Neural cell (in vitro differentiated cells): Measurements from ENCODE around the gene RPS19BP1. TPM values are rescaled to one million over a fixed set of nuclear protein-coding genes. Genes with fewer than 3 reads are reported as not detected.

Experiments
- H2AFZ ChIP-seq: fragments of 200-600, 300-800 bp; sonication (generic), shearing (Covaris generic); 2 replicates; pipeline ENCODE4 v1.6.0; 2014; ENCODE audit warnings: low read depth, mild to moderate bottlenecking, antibody characterized with exemption, low read length, moderate library complexity
- H3F3A ChIP-seq: fragments of 200-600 bp; shearing (Covaris generic); 2 replicates; pipeline ENCODE4 v1.6.1; 2016; ENCODE audit warnings: mild to moderate bottlenecking, moderate library complexity, mixed read lengths, antibody characterized with exemption, low read length; ENCODE audit not compliant: insufficient read depth, poor library complexity, severe bottlenecking
- H3K27ac ChIP-seq: fragments of 200-600, 300-800 bp; sonication (generic), shearing (Covaris generic); 2 replicates; pipeline ENCODE4 v1.5.1; 2014; ENCODE audit warnings: mild to moderate bottlenecking, low read length, moderate library complexity
- H3K27me3 ChIP-seq: fragments of 300-800, 200-600 bp; sonication (generic), shearing (Covaris generic); 2 replicates; pipeline ENCODE4 v1.6.0; 2014; ENCODE audit warnings: mild to moderate bottlenecking, low read depth, low read length, moderate library complexity; ENCODE audit not compliant: insufficient read depth
- H3K36me3 ChIP-seq: fragments of 300-800, 200-600 bp; sonication (generic), shearing (Covaris generic); 2 replicates; pipeline ENCODE4 v1.5.1; 2014; ENCODE audit warnings: mild to moderate bottlenecking, antibody characterized with exemption, low read length, moderate library complexity; ENCODE audit not compliant: insufficient read depth
- H3K4me2 ChIP-seq: fragments of 300-800, 200-600 bp; sonication (generic), shearing (Covaris generic); 2 replicates; pipeline ENCODE4 v1.6.0; 2014; ENCODE audit warnings: mild to moderate bottlenecking, low read length
- H3K4me3 ChIP-seq: fragments of 300-800, 200-600 bp; sonication (generic), shearing (Covaris generic); 2 replicates; pipeline ENCODE4 v1.5.1; 2014; ENCODE audit warnings: mild to moderate bottlenecking, low read length, moderate library complexity
- H3K79me2 ChIP-seq: fragments of 200-600 bp; shearing (Covaris generic); replicated peaks from 2 replicates; pipeline ENCODE4 v1.6.0; 2014; ENCODE audit warnings: mild to moderate bottlenecking, low read length, moderate library complexity; ENCODE audit not compliant: insufficient read depth
- H3K9ac ChIP-seq: fragments of 300-800, 200-600 bp; sonication (generic), shearing (Covaris generic); 2 replicates; pipeline ENCODE4 v1.6.1; 2016; ENCODE audit warnings: mild to moderate bottlenecking, low read length, mixed read lengths
- H3K9me2 ChIP-seq: fragments of 200-600 bp; shearing (Covaris generic); 2 replicates; pipeline ENCODE4 v1.6.1; 2016; ENCODE audit warnings: mild to moderate bottlenecking, low read length, mixed read lengths; ENCODE audit not compliant: insufficient read depth
- H3K9me3 ChIP-seq: fragments of 200-600, 300-800 bp; sonication (generic), shearing (Covaris generic); 2 replicates; pipeline ENCODE4 v1.6.1; 2016; ENCODE audit warnings: mild to moderate bottlenecking, mixed run types, low read length, moderate library complexity, mixed read lengths
- H4K20me1 ChIP-seq: fragments of 200-600 bp; shearing (Covaris generic); 2 replicates; pipeline ENCODE4 v1.6.1; 2016; ENCODE audit warnings: mild to moderate bottlenecking, mixed run types; ENCODE audit not compliant: insufficient read depth
- CTCF ChIP-seq: fragments of 450-650 bp; IDR thresholded peaks from 2 replicates; pipeline ENCODE4 v1.5.1; 2014; ENCODE audit warnings: antibody characterized with exemption, mild to moderate bottlenecking, moderate library complexity; ENCODE audit not compliant: poor library complexity, severe bottlenecking
- EP300 ChIP-seq: fragments of 450-650 bp; conservative IDR thresholded peaks from 2 replicates; pipeline ENCODE4 v1.6.1; 2014; ENCODE audit warnings: antibody characterized with exemption, mild to moderate bottlenecking, moderate library complexity; ENCODE audit not compliant: poor library complexity, severe bottlenecking
- EZH2 ChIP-seq: fragments of 200-600, 300-800 bp; shearing (Covaris generic), sonication (generic); IDR thresholded peaks from 2 replicates; pipeline ENCODE4 v1.6.1; 2014; ENCODE audit warnings: antibody characterized with exemption, low read length, borderline replicate concordance, mild to moderate bottlenecking; ENCODE audit not compliant: insufficient read depth, poor library complexity, severe bottlenecking
- MXI1 ChIP-seq: fragments of 450-650 bp; conservative IDR thresholded peaks from 2 replicates; pipeline ENCODE4 v1.6.1; 2014; ENCODE audit warnings: antibody characterized with exemption, mild to moderate bottlenecking; ENCODE audit not compliant: poor library complexity, severe bottlenecking
- POLR2AphosphoS5 ChIP-seq: IDR thresholded peaks from 2 replicates; pipeline ENCODE4 v1.6.1; 2012
- RAD21 ChIP-seq: fragments of 450-650 bp; conservative IDR thresholded peaks from 2 replicates; pipeline ENCODE4 v1.6.1; 2014; ENCODE audit warnings: antibody characterized with exemption, mild to moderate bottlenecking, moderate library complexity
- SMC3 ChIP-seq: fragments of 450-650 bp; conservative IDR thresholded peaks from 2 replicates; pipeline ENCODE4 v1.6.1; 2014; ENCODE audit warnings: antibody characterized with exemption, mild to moderate bottlenecking, moderate library complexity; ENCODE audit not compliant: poor library complexity
- TAF1 ChIP-seq: IDR thresholded peaks from 2 replicates; pipeline ENCODE4 v1.6.1; 2012; ENCODE audit warnings: low read depth
- polyA plus RNA-seq: library from polyadenylated mRNA; depleted of rRNA; stranded (reverse); fragments of >200 nt; gene quantifications from 2 replicates; pipeline ENCODE4 v1.2.3, GENCODE V29; 2014
- TF ChIP-seq, protein P1 (sequence below): IDR thresholded peaks from 2 replicates; pipeline ENCODE4 v1.6.1; 2012; ENCODE audit warnings: borderline replicate concordance

RPS19BP1 gene
- polyA plus RNA-seq, 1 donor from 2014 or later = 164 TPM

GRCh38 chr22:39554151-39554550 lies 21.6 kb upstream of the RPS19BP1 start:
- no peak overlapping the region for H3K27ac ChIP-seq
- H3K9me2 ChIP-seq = no peaks in the 10 kb centered on the region
- H3K9me3 ChIP-seq = no peaks in the 10 kb centered on the region
- H3K79me2 ChIP-seq = no peaks in the 10 kb centered on the region
- H4K20me1 ChIP-seq = no peaks in the 10 kb centered on the region
- H3F3A ChIP-seq = no peaks in the 10 kb centered on the region
- no peak overlapping the region for H3K4me2 ChIP-seq
- peaks cover 34% of the 10 kb centered on the region for H3K27me3 ChIP-seq
- no peaks in the 10 kb centered on the region for H3K36me3 ChIP-seq
- H2AFZ ChIP-seq = no peak overlapping the region
- no peak overlapping the region for H3K9ac ChIP-seq
- no peak overlapping the region for H3K4me3 ChIP-seq
- no peak for TF ChIP-seq EZH2

- no peak overlapping the region for H3K4me2 ChIP-seq
Measured at GRCh38 chr22:39553429-39553828, 20.9 kb upstream of the RPS19BP1 start.

DNA sequence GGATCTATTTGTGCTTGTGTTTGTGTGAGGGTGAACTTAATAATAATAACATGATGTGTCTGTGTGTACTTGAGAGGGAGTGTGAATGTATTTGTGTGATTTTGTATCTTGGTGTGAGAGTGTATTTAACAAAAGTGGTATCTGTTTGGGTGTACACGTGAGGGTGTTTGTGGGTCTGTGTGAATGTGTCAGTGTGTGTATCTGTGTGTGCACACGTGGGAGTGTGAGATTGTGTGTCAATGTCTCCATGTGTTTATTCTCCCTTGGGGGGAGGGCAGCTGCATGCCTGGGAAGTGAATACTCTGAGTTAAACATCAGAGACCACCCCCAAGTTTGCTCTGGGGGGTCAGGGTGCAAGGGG lies 15.0 kb upstream of the RPS19BP1 start:
- no peak overlapping the region for H3K9ac ChIP-seq
- no peak overlapping the region for H2AFZ ChIP-seq
- no peaks in the 10 kb centered on the region for H3K36me3 ChIP-seq
- H3K27ac ChIP-seq = no peak overlapping the region
- no peaks in the 10 kb centered on the region for H3K9me2 ChIP-seq
- no peaks in the 10 kb centered on the region for H3F3A ChIP-seq
- no peak overlapping the region for H3K4me2 ChIP-seq
- TF ChIP-seq EZH2 = no peak
- no peak for TF ChIP-seq RAD21
- TF ChIP-seq EP300 = no peak
- no peak for TF ChIP-seq MXI1
- TF ChIP-seq TAF1 = no peak
- TF ChIP-seq CTCF = no peak
- TF ChIP-seq, protein P1, sequence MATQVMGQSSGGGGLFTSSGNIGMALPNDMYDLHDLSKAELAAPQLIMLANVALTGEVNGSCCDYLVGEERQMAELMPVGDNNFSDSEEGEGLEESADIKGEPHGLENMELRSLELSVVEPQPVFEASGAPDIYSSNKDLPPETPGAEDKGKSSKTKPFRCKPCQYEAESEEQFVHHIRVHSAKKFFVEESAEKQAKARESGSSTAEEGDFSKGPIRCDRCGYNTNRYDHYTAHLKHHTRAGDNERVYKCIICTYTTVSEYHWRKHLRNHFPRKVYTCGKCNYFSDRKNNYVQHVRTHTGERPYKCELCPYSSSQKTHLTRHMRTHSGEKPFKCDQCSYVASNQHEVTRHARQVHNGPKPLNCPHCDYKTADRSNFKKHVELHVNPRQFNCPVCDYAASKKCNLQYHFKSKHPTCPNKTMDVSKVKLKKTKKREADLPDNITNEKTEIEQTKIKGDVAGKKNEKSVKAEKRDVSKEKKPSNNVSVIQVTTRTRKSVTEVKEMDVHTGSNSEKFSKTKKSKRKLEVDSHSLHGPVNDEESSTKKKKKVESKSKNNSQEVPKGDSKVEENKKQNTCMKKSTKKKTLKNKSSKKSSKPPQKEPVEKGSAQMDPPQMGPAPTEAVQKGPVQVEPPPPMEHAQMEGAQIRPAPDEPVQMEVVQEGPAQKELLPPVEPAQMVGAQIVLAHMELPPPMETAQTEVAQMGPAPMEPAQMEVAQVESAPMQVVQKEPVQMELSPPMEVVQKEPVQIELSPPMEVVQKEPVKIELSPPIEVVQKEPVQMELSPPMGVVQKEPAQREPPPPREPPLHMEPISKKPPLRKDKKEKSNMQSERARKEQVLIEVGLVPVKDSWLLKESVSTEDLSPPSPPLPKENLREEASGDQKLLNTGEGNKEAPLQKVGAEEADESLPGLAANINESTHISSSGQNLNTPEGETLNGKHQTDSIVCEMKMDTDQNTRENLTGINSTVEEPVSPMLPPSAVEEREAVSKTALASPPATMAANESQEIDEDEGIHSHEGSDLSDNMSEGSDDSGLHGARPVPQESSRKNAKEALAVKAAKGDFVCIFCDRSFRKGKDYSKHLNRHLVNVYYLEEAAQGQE = no peak
- no peak for TF ChIP-seq SMC3
- H3K27me3 ChIP-seq = peaks cover 39% of the 10 kb centered on the region
- H3K9me3 ChIP-seq = no peaks in the 10 kb centered on the region
- H4K20me1 ChIP-seq = no peaks in the 10 kb centered on the region
- no peaks in the 10 kb centered on the region for H3K79me2 ChIP-seq
- H3K4me3 ChIP-seq = no peak overlapping the region

More at GRCh38 chr22:39553429-39553828, 20.9 kb upstream of the RPS19BP1 start:
- Histone ChIP-seq H3F3A (no peaks in the 10 kb centered on the region), H3K36me3 (no peaks in the 10 kb centered on the region), H3K9ac (no peak overlapping the region), H3K9me3 (no peaks in the 10 kb centered on the region), H3K4me3 (no peak overlapping the region), H3K27ac (no peak overlapping the region), H3K27me3 (peaks cover 28% of the 10 kb centered on the region), H4K20me1 (no peaks in the 10 kb centered on the region), H3K79me2 (no peaks in the 10 kb centered on the region), H2AFZ (no peak overlapping the region), H3K9me2 (no peaks in the 10 kb centered on the region)
- TF ChIP-seq EP300 = no peak
- no peak for TF ChIP-seq POLR2AphosphoS5
- TF ChIP-seq TAF1 = no peak
- TF ChIP-seq, protein P1 = no peak
